IMR-90 (cell line): ENCODE measurements around the gene NDUFS5. TPM values are rescaled to one million over a fixed set of nuclear protein-coding genes. Genes with fewer than 3 reads are reported as not detected.
"Not testable (repeated sequence)": the region's sequence is repeated elsewhere in the genome, so short reads cannot be mapped to it uniquely, and the experiment has no call there.

Experiments
- ATAC-seq: fragments of 200-7000 bp; cut with Tn5 transposase; 2 replicates; pipeline ENCODE4 v1.9.1; 2020; ENCODE audit warnings: low read depth, mild to moderate bottlenecking, moderate library complexity
- BruUV-seq: library from RNA; stranded (reverse); fragments of 400-500 nt; replicated peaks from 2 replicates; lab custom pipeline; 2021; lab: Mats Ljungman, UMichigan
- CTCF ChIA-PET: fragments of 300-600 bp; formaldehyde crosslinking; extraction: SDS; loops from one replicate; lab custom pipeline; 2021; ENCODE audit warnings: antibody characterized with exemption; lab: Yijun Ruan, JAX
- POLR2A ChIA-PET: fragments of 300-600 bp; sonication (Branson Sonifier 250); formaldehyde crosslinking; loops from one replicate; lab custom pipeline; 2022; ENCODE audit warnings: antibody characterized with exemption; ENCODE audit not compliant: unreplicated experiment; lab: Charles Lee
- DNase-seq: peaks from one replicate; pipeline ENCODE4 v3.0.0; 2013
- H2AFZ ChIP-seq: replicated peaks from 2 replicates; pipeline ENCODE3; 2013; ENCODE audit warnings: low read length, mild to moderate bottlenecking; ENCODE audit not compliant: poor library complexity
- H2AK5ac ChIP-seq: 2 replicates; pipeline ENCODE4 v1.6.1; 2013; ENCODE audit warnings: low read depth, low read length, inconsistent platforms
- H2AK9ac ChIP-seq: replicated peaks from 2 replicates; pipeline ENCODE3; 2013; ENCODE audit warnings: mild to moderate bottlenecking, low read depth, low read length, moderate library complexity; ENCODE audit not compliant: poor library complexity
- H2BK120ac ChIP-seq: 2 replicates; pipeline ENCODE4 v1.6.1; 2013; ENCODE audit warnings: low read depth, low read length, inconsistent platforms
- H2BK15ac ChIP-seq: 3 replicates; pipeline ENCODE4 v1.6.1; 2013; ENCODE audit warnings: low read depth, low read length, inconsistent platforms
- H2BK20ac ChIP-seq: 2 replicates; pipeline ENCODE4 v1.6.1; 2013; ENCODE audit warnings: low read depth, mild to moderate bottlenecking, inconsistent platforms, low read length, moderate library complexity
- H2BK5ac ChIP-seq: 2 replicates; pipeline ENCODE4 v1.6.1; 2013; ENCODE audit warnings: mild to moderate bottlenecking, low read depth, low read length, inconsistent platforms; ENCODE audit not compliant: poor library complexity, severe bottlenecking
- H3K14ac ChIP-seq: replicated peaks from 2 replicates; pipeline ENCODE4 v1.6.1; 2013; ENCODE audit warnings: low read depth, low read length, inconsistent platforms
- H3K18ac ChIP-seq: 2 replicates; pipeline ENCODE4 v1.6.1; 2013; ENCODE audit warnings: low read depth, low read length, control low read depth
- H3K23ac ChIP-seq: 2 replicates; pipeline ENCODE4 v1.6.1; 2013; ENCODE audit warnings: low read depth, low read length, inconsistent platforms
- H3K27ac ChIP-seq: 2 replicates; pipeline ENCODE4 v1.5.1; 2013; ENCODE audit warnings: mild to moderate bottlenecking, control low read depth, low read length; ENCODE audit not compliant: insufficient read depth
- H3K27me3 ChIP-seq: 2 replicates; pipeline ENCODE4 v1.6.1; 2013; ENCODE audit warnings: low read length; ENCODE audit not compliant: control insufficient read depth, insufficient read depth
- H3K36me3 ChIP-seq: 2 replicates; pipeline ENCODE4 v1.6.1; 2013; ENCODE audit warnings: low read length, mixed read lengths; ENCODE audit not compliant: control insufficient read depth, insufficient read depth
- H3K4ac ChIP-seq: 2 replicates; pipeline ENCODE4 v1.6.1; 2013; ENCODE audit warnings: low read depth, low read length, inconsistent platforms
- H3K4me1 ChIP-seq: 2 replicates; pipeline ENCODE4 v1.6.1; 2013; ENCODE audit warnings: low read length, mixed read lengths; ENCODE audit not compliant: control insufficient read depth, insufficient read depth
- H3K4me2 ChIP-seq: 2 replicates; pipeline ENCODE4 v1.6.1; 2013; ENCODE audit warnings: low read depth, mild to moderate bottlenecking, control low read depth, low read length, moderate library complexity
- H3K4me3 ChIP-seq: 2 replicates; pipeline ENCODE4 v1.5.1; 2013; ENCODE audit warnings: low read depth, mild to moderate bottlenecking, control low read depth, low read length, moderate library complexity; ENCODE audit not compliant: insufficient read depth
- H3K56ac ChIP-seq: 2 replicates; pipeline ENCODE4 v1.6.1; 2013; ENCODE audit warnings: low read length, inconsistent platforms; ENCODE audit not compliant: insufficient read depth; ENCODE audit errors: extremely low read depth
- H3K79me1 ChIP-seq, 2 experiments: 2 replicates each; pipeline ENCODE4 v1.6.1; 2013; ENCODE audit warnings: low read length in 2 of 2, inconsistent platforms in 1 of 2, low read depth in 1 of 2
- H3K9ac ChIP-seq: 2 replicates; pipeline ENCODE4 v1.6.1; 2013; ENCODE audit warnings: low read depth, low read length, control low read depth
- H3K9me1 ChIP-seq: 2 replicates; pipeline ENCODE4 v1.6.1; 2013; ENCODE audit warnings: low read length, inconsistent platforms; ENCODE audit not compliant: insufficient read depth
- H3K9me3 ChIP-seq: 2 replicates; pipeline ENCODE4 v1.6.1; 2013; ENCODE audit warnings: low read length; ENCODE audit not compliant: control insufficient read depth, insufficient read depth
- H4K20me1 ChIP-seq: 2 replicates; pipeline ENCODE4 v1.6.1; 2013; ENCODE audit warnings: low read length, inconsistent platforms; ENCODE audit not compliant: insufficient read depth
- H4K5ac ChIP-seq: 2 replicates; pipeline ENCODE4 v1.6.1; 2013; ENCODE audit warnings: mild to moderate bottlenecking, low read depth, low read length, control low read depth
- H4K8ac ChIP-seq, 2 experiments: 2 replicates each; pipeline ENCODE4 v1.6.1; 2013; ENCODE audit warnings: low read depth in 2 of 2, low read length in 2 of 2, control low read depth in 1 of 2, inconsistent platforms in 1 of 2
- H4K91ac ChIP-seq: 2 replicates; pipeline ENCODE4 v1.6.1; 2013; ENCODE audit warnings: low read depth, low read length, inconsistent platforms; ENCODE audit not compliant: insufficient read depth
- WGBS, 2 experiments: methylation state at CpG; one replicate each; pipeline versions ENCODE4 v1.1.5 to v1.1.7; 2013; ENCODE audit warnings: missing lambda C conversion rate in 2 of 2; ENCODE audit not compliant: insufficient read length in 1 of 2; ENCODE audit errors: extremely low coverage in 2 of 2; 5-methylcytosine and 5-hydroxymethylcytosine counted together
- dilution Hi-C: fragments of 300-500 bp; cut with HindIII; formaldehyde crosslinking; loops from one replicate; pipeline ENCODE4 v1.14.3; 2018; ENCODE audit warnings: low sequenced_read_pairs; ENCODE audit not compliant: unreplicated experiment
- in situ Hi-C: fragments of 300-500 bp; cut with MboI; formaldehyde crosslinking; loops from 3 replicates; pipeline ENCODE4 v1.14.3; 2019; ENCODE audit warnings: low sequenced_read_pairs, inconsistent platforms, mixed read lengths
- intact Hi-C: fragments of 100-400 bp; cut with micrococcal nuclease; formaldehyde crosslinking; loops from 2 replicates; pipeline ENCODE4 v1.10.0; 2022
- polyA plus RNA-seq, 3 experiments: library from polyadenylated mRNA; depleted of rRNA; stranded (reverse); fragments of >200 nt; gene quantifications; 2 replicates each; pipeline ENCODE4 v1.2.3, GENCODE V29; 2012; ENCODE audit warnings: low replicate concordance in 1 of 3
- total RNA-seq: library from RNA; depleted of rRNA; stranded (reverse); fragments of >200 nt; gene quantifications from 2 replicates; pipeline ENCODE4 v1.2.3, GENCODE V29; 2012

NDUFS5 gene
- total and polyA plus RNA-seq, 2 of the 4 experiments (the other 2 are of a cell fraction) = 645 to 1,092 TPM

DNA sequence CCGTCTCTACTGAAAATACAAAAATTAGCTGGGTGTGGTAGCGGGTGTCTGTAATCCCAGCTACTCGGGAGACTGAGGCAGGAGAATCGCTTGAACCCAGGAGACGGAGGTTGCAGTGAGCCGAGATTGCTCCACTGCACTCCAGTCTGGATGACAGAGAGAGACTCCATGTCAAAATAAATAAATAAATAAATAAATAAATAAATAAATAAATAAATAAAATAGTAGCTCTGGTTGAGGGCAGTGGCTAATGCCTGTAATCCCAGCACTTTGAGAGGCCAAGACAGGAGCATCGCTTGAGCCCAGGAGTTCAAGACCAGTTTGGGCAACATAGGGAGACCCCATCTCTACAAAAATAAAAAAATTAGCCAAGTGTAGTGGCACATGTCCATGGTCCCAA, 42.1 kb downstream of the NDUFS5 start:
- H3K14ac ChIP-seq, H3K27me3 ChIP-seq, ATAC-seq, H3K9ac ChIP-seq, H2BK5ac ChIP-seq, POLR2A ChIA-PET, DNase-seq, intact Hi-C loops, H2AK9ac ChIP-seq, H3K18ac ChIP-seq, H3K23ac ChIP-seq, H3K36me3 ChIP-seq, H2BK15ac ChIP-seq, H2AFZ ChIP-seq, H3K27ac ChIP-seq, H3K56ac ChIP-seq, H3K4ac ChIP-seq, H3K4me2 ChIP-seq, BruUV-seq, H4K8ac ChIP-seq, H4K91ac ChIP-seq, CTCF ChIA-PET, H3K9me3 ChIP-seq, H3K4me3 ChIP-seq, H4K5ac ChIP-seq, in situ Hi-C loops, H3K9me1 ChIP-seq, H2BK20ac ChIP-seq, H3K79me1 ChIP-seq, H2AK5ac ChIP-seq, H4K20me1 ChIP-seq, H3K4me1 ChIP-seq, H2BK120ac ChIP-seq, dilution Hi-C loops: not testable (repeated sequence)
- 100% methylated on average over 1 of the region's 7 CpGs; no CpG with 5 or more reads in 1 of the 2 experiments for WGBS, 2 experiments

GRCh38 chr1:39071557-39071956, 45.4 kb downstream of the NDUFS5 start:
- BruUV-seq, CTCF ChIA-PET, dilution Hi-C loops: not testable (repeated sequence)

More at GRCh38 chr1:39071557-39071956, 45.4 kb downstream of the NDUFS5 start:
- ATAC-seq, H3K27me3 ChIP-seq, H3K9ac ChIP-seq, H4K20me1 ChIP-seq, H3K36me3 ChIP-seq, H2BK120ac ChIP-seq, H3K79me1 ChIP-seq, H2AFZ ChIP-seq, H3K4me1 ChIP-seq, H4K91ac ChIP-seq, H2BK5ac ChIP-seq, H3K27ac ChIP-seq, H3K9me1 ChIP-seq, H2AK9ac ChIP-seq, H3K23ac ChIP-seq, H3K18ac ChIP-seq, POLR2A ChIA-PET, H3K14ac ChIP-seq, intact Hi-C loops, H3K4me2 ChIP-seq, H4K8ac ChIP-seq, H3K56ac ChIP-seq, H3K4ac ChIP-seq, H4K5ac ChIP-seq, H3K9me3 ChIP-seq, H2AK5ac ChIP-seq, in situ Hi-C loops, H2BK20ac ChIP-seq, H3K4me3 ChIP-seq, H2BK15ac ChIP-seq, DNase-seq: not testable (repeated sequence)
